Measurements from ENCODE around the gene NACC2.

GRCh38 chr9:136109351-136110081 is 14.4 kb upstream of the NACC2 start:
- TF ChIP-seq CTCF (IDR thresholded peaks at IDR 0.05) (peak in 3 of 6 experiments; percentile 13 to 21 (median 16)), POLR2A (IDR thresholded peaks at IDR 0.05) (peak in 2 of 4 donors; percentile 31 to 39)
